COR-L47 (cell line): ENCODE data around the gene RAI1.

Source experiments
- DNase-seq: peaks from one replicate; lab custom pipeline; 2025; lab: John Stamatoyannopoulos, UW

Gene RAI1

GRCh38 chr17:17786998-17787397, 105.7 kb downstream of the RAI1 start:
- DNase-seq = no peak

DNA sequence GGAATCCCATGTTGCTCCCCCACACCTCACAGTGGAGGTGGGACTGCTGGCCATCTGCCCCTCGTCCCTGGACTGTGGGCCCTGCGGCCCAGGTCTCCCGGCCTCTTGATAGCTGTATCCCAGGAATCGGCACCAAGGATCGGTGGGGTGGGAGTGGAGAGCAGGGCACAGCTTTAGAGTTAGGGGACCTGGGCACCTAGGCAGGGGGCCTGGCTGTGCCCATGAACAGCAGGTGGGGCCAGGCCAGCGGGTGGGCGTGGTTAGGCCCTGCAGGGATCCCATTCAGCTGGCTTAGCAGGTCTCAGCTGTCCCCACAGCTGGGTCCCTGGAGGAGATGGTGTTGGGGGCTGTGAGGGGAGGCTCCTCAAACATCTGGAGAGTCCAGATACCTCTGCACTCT, 106.3 kb downstream of the RAI1 start:
- DNase-seq = peak; percentile 18

DNA sequence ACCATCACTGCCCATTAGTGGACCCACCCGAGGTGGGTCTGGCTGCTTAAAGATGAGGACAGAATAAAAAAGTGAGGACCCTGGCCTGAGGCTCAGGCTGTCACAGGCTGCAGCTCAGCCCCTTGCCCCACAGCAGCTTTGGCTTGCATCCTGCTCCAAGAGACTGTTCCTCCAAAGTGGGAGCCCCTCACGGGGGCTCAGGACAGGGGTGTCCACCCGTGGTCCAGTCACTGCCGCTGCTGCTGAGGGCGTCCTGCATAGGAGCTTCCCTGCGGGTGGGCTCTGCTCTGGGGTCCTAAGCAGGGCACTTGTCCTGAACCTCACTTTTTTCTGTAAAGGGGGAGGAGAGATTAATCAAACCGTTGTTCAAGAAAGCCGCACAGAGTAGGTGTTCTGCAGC, 107.7 kb downstream of the RAI1 start:
- DNase-seq = no peak

GRCh38 chr17:17789410-17789809, 108.2 kb downstream of the RAI1 start:
- no peak for DNase-seq

GRCh38 chr17:17789828-17790636, 108.8 kb downstream of the RAI1 start:
- no peak for DNase-seq

DNA sequence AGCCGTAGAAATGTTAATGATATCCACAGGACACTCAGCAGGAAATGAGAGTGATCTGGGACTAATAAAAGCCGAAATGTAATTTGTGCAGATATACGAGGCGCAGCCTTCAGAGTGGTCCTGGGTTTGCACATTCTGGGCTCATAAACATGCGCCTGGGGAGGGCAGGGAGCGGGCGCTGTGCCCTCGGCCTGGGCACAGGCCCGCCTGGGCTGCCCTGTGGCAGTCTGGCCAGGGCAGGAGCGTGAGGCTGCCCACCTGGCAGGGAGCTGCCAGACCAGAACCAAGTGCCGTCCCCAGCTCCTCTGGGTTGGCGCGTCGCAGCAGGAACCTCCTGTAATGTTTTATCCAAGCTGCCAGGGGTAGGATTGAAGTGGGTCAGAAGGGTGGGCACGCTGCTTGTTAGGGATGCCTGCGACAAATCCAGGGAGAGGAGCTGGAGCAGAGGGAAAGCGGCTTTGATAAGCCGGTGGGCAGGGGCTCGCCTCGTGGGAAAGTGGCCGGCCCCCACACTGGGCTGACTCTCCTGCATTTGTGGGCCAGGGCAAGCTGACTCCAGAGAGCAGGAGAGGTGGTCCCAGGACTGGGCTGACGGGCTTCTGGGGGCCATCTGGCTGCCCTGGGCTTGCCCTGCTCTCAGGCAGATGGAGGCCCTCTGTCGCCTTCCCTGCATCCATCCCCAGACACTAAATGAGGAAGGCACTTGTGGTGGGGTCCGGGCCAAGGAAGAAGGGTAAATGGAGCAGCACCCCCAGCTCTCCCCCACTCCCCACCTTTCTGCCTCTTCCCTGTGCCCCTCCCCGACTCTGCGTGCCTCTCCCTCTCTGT, 109.6 kb downstream of the RAI1 start:
- no peak for DNase-seq

GRCh38 chr17:17792037-17792550, 110.8 kb downstream of the RAI1 start:
- DNase-seq = no peak

- DNase-seq = peak; percentile 73
These were observed 111.5 kb downstream of the RAI1 start for GRCh38 chr17:17792551-17793377.

DNA sequence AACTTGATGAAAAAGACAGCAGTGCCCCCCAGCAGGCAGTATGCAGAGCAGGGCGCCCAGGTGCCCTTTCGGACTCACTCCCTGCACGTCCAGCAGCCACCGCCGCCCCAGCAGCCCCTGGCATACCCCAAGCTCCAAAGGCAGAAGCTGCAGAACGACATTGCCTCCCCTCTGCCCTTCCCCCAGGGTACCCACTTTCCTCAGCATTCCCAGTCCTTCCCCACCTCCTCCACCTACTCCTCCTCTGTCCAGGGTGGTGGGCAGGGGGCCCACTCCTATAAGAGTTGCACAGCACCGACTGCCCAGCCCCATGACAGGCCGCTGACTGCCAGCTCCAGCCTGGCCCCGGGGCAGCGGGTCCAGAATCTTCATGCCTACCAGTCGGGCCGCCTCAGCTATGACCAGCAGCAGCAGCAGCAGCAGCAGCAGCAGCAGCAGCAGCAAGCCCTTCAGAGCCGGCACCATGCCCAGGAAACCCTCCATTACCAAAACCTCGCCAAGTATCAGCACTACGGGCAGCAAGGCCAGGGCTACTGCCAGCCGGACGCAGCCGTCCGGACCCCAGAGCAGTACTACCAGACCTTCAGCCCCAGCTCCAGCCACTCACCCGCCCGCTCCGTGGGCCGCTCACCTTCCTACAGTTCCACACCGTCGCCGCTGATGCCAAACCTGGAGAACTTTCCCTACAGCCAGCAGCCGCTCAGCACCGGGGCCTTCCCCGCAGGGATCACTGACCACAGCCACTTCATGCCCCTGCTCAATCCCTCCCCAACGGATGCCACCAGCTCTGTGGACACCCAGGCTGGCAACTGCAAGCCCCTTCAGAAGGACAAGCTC, 112.3 kb downstream of the RAI1 start:
- no peak for DNase-seq

DNA sequence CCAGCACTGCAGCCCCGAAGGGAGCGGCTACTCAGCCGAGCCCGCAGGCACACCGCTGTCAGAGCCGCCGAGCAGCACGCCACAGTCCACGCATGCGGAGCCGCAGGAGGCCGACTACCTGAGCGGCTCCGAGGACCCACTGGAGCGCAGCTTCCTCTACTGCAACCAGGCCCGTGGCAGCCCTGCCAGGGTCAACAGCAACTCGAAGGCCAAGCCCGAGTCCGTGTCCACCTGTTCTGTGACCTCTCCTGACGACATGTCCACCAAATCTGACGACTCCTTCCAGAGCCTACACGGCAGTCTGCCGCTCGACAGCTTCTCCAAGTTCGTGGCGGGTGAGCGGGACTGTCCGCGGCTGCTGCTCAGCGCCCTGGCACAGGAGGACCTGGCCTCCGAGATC, 113.1 kb downstream of the RAI1 start:
- no peak for DNase-seq

DNA sequence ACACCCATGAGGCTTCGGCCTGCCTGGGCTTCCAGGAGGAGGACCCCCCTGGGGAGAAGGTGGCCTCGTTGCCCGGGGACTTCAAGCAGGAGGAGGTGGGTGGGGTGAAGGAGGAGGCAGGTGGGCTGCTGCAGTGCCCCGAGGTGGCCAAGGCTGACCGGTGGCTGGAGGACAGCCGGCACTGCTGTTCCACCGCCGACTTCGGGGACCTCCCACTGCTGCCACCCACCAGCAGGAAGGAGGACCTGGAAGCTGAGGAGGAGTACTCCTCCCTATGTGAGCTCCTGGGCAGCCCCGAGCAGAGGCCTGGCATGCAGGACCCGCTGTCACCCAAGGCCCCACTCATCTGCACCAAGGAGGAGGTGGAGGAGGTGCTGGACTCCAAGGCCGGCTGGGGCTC, 114.0 kb downstream of the RAI1 start:
- DNase-seq = no peak

- DNase-seq = no peak
These were observed 114.9 kb downstream of the RAI1 start for GRCh38 chr17:17795946-17796786.

- no peak for DNase-seq
These were observed 115.5 kb downstream of the RAI1 start for GRCh38 chr17:17796787-17797061.

DNA sequence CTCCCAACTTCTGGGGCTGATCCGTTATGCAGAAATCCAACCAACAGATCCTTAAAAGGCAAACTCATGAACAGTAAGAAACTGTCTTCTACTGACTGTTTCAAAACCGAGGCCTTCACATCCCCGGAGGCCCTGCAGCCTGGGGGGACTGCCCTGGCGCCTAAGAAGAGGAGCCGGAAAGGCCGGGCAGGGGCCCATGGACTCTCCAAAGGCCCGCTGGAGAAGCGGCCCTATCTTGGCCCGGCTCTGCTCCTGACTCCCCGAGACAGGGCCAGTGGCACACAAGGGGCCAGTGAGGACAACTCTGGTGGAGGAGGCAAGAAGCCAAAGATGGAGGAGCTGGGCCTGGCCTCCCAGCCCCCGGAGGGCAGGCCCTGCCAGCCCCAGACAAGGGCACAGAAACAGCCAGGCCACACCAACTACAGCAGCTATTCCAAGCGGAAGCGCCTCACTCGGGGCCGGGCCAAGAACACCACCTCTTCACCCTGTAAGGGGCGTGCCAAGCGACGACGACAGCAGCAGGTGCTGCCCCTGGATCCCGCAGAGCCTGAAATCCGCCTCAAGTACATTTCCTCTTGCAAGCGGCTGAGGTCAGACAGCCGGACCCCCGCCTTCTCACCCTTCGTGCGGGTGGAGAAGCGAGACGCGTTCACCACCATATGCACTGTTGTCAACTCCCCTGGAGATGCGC, 116.0 kb downstream of the RAI1 start:
- DNase-seq = no peak

GRCh38 chr17:17798010-17798556, 116.8 kb downstream of the RAI1 start:
- DNase-seq = no peak

- no peak for DNase-seq
These were observed 117.5 kb downstream of the RAI1 start for GRCh38 chr17:17798573-17799255.

GRCh38 chr17:17800504-17801021, 119.3 kb downstream of the RAI1 start:
- no peak for DNase-seq

GRCh38 chr17:17801800-17802481, 120.7 kb downstream of the RAI1 start:
- no peak for DNase-seq
